ENCODE measurements around the gene CRX. TPM values are rescaled to one million over a fixed set of nuclear protein-coding genes. Genes with fewer than 3 reads are reported as not detected.
"Not testable (repeated sequence)": the region's sequence is repeated elsewhere in the genome, so short reads cannot be mapped to it uniquely, and the experiment has no call there.

Gene CRX
- total and polyA plus RNA-seq, 2 of the 4 experiments (the other 2 are of a cell fraction): not detected

DNA sequence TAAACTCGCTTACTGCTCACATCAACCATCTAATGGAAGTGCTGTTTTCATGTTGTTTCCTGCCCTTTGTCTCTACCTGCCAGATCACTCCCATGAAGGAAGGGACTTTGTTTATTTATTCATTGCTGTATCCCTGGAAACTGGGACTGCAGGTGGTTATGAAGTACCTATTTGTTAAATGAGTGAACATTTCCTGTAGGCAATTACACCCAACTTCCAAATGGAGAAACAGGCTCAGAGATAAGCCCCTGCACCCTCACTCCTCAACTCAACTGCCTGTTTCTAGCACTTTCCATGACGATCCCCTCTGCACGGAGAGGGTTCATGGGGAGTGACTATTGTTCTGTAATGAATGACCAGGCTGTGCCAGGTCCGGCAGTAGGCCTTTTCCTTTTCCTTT lies 45.2 kb upstream of the CRX start:
- dilution Hi-C loops (cut with HindIII; ENCODE audit: low sequenced_read_pairs, unreplicated experiment) (no loop called here), intact Hi-C loops (cut with micrococcal nuclease) (no loop called here), in situ Hi-C loops (cut with MboI; ENCODE audit: low sequenced_read_pairs) (no loop called here)
- H3K27ac ChIP-seq (ENCODE audit: insufficient read depth, low read length): no peak overlapping the region
- H3K56ac ChIP-seq (ENCODE audit: extremely low read depth, insufficient read depth, low read length): no peak overlapping the region
- peaks cover 11% of the 10 kb centered on the region for H3K9me1 ChIP-seq (ENCODE audit: insufficient read depth, low read length)
- BruUV-seq (replicated peaks): no TSS peak
- WGBS, 2 experiments (ENCODE audit: extremely low coverage in 2 of 2, insufficient read length in 1 of 2): no CpG with 5 or more reads among the region's 4 CpGs
- H3K9me3 ChIP-seq (ENCODE audit: control insufficient read depth, insufficient read depth, low read length): no peaks in the 10 kb centered on the region
- no peak overlapping the region for H2AK5ac ChIP-seq (ENCODE audit: low read depth, low read length)
- no peak overlapping the region for H4K91ac ChIP-seq (ENCODE audit: insufficient read depth, low read depth, low read length)
- H3K23ac ChIP-seq (ENCODE audit: low read depth, low read length): no peak overlapping the region
- no peak overlapping the region for H3K4me3 ChIP-seq (ENCODE audit: insufficient read depth, low read depth, low read length)
- peaks cover 22 to 36% of the 10 kb centered on the region in 2 experiments for H3K79me1 ChIP-seq (ENCODE audit: low read depth in 1 of 2, low read length in 2 of 2)
- peaks cover 12% of the 10 kb centered on the region for H3K36me3 ChIP-seq (ENCODE audit: control insufficient read depth, insufficient read depth, low read length)
- no peak overlapping the region for H2BK120ac ChIP-seq (ENCODE audit: low read depth, low read length)
- H4K20me1 ChIP-seq (ENCODE audit: insufficient read depth, low read length): peaks cover 21% of the 10 kb centered on the region; the same call in 1 of the 2 replicates
- no peak for TF ChIP-seq RCOR1 (IDR thresholded peaks at IDR 0.05; ENCODE audit: insufficient replicate concordance, low read length)
- H2AK9ac ChIP-seq (replicated peaks; ENCODE audit: low read depth, low read length, poor library complexity): no peak overlapping the region
- ATAC-seq (ENCODE audit: low read depth): no peak
- no peak overlapping the region for H3K4ac ChIP-seq (ENCODE audit: low read depth, low read length)
- peaks cover 2% of the 10 kb centered on the region; the same call in 1 of the 2 replicates for H3K4me1 ChIP-seq (ENCODE audit: control insufficient read depth, insufficient read depth, low read length)
- no peak overlapping the region for H3K18ac ChIP-seq (ENCODE audit: low read depth, low read length)
- CTCF ChIA-PET: interaction anchor here (1.4 kb wide), 1 partner anchor 11 kb away, joined by 4 read pairs; no protein-coding TSS in a partner anchor
- no peak overlapping the region for H4K8ac ChIP-seq (ENCODE audit: low read depth in 2 of 2, low read length in 2 of 2)
- DNase-seq: no peak
- no peak overlapping the region for H4K5ac ChIP-seq (ENCODE audit: low read depth, low read length)
- H3K4me2 ChIP-seq (ENCODE audit: low read depth, low read length): no peak overlapping the region
- H2BK5ac ChIP-seq (ENCODE audit: low read depth, low read length, poor library complexity, severe bottlenecking): no peak overlapping the region
- no peak overlapping the region for H3K9ac ChIP-seq (ENCODE audit: low read depth, low read length)
- H3K14ac ChIP-seq (replicated peaks; ENCODE audit: low read depth, low read length): no peak overlapping the region
- H3K27me3 ChIP-seq (ENCODE audit: control insufficient read depth, insufficient read depth, low read length): no peaks in the 10 kb centered on the region
- H2AFZ ChIP-seq (replicated peaks; ENCODE audit: low read length, poor library complexity): no peak overlapping the region
- no peak overlapping the region for H2BK15ac ChIP-seq (ENCODE audit: low read depth, low read length)
- H2BK20ac ChIP-seq (ENCODE audit: low read depth, low read length): no peak overlapping the region
- POLR2A ChIA-PET (ENCODE audit: unreplicated experiment): no interaction called here

DNA sequence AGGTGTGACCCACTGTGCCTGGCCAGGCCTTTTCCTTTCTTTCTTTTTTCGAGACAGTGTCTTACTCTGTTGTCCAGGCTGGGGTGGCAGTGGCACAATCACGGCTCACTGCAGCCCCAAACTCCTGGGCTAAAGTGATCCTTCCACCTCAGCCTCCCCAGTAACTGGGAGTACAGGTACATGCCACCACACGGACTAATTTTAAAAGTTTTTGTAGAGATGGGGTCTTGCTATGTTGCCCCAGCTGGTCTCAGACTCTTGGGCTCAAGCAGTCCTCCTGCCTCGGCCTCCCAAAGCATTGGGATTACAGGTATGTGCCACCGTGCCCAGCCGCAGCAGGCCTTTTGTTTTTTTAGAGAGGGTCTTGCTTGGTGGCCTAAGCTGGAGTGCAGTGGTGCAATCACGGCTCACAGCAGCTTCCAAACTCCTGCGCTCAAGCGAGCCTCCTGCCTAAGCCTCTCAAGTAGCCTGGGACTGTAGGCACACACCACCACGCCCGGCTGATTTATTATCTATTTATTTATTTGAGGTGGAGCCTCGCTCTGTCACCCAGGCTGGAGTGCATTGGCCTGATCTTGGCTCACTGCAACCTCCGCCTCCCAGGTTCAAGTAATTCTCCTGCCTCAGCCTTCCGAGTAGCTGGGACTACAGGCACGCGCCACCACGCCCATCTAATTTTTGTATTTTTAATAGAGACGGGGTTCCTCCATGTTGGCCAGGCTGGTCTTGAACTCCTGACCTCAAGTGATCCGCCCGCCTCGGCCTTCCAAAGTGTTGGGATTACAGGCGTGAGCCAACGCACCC lies 44.3 kb upstream of the CRX start:
- H2BK5ac ChIP-seq (ENCODE audit: low read depth, low read length, poor library complexity, severe bottlenecking); dilution Hi-C loops (cut with HindIII; ENCODE audit: low sequenced_read_pairs, unreplicated experiment); H3K23ac ChIP-seq (ENCODE audit: low read depth, low read length); H3K56ac ChIP-seq (ENCODE audit: extremely low read depth, insufficient read depth, low read length); H2BK20ac ChIP-seq (ENCODE audit: low read depth, low read length); ATAC-seq (ENCODE audit: low read depth); H3K9me3 ChIP-seq (ENCODE audit: control insufficient read depth, insufficient read depth, low read length); H2BK120ac ChIP-seq (ENCODE audit: low read depth, low read length); H4K5ac ChIP-seq (ENCODE audit: low read depth, low read length); H3K27me3 ChIP-seq (ENCODE audit: control insufficient read depth, insufficient read depth, low read length); DNase-seq; CTCF ChIA-PET; intact Hi-C loops (cut with micrococcal nuclease); H3K18ac ChIP-seq (ENCODE audit: low read depth, low read length); BruUV-seq (replicated peaks); H2BK15ac ChIP-seq (ENCODE audit: low read depth, low read length); in situ Hi-C loops (cut with MboI; ENCODE audit: low sequenced_read_pairs); H3K4me1 ChIP-seq (ENCODE audit: control insufficient read depth, insufficient read depth, low read length): not testable (repeated sequence)
- Histone ChIP-seq H3K4me2 (ENCODE audit: low read depth, low read length) (peak overlapping the region; percentile 81), H2AFZ (replicated peaks; ENCODE audit: low read length, poor library complexity) (peak overlapping the region; percentile 100), H3K4me3 (ENCODE audit: insufficient read depth, low read depth, low read length) (peak overlapping the region; percentile 90), H3K9ac (ENCODE audit: low read depth, low read length) (peak overlapping the region; percentile 97), H4K20me1 (ENCODE audit: insufficient read depth, low read length) (peaks cover 26% of the 10 kb centered on the region; the same call in 1 of the 2 replicates), H4K91ac (ENCODE audit: insufficient read depth, low read depth, low read length) (peak overlapping the region; percentile 98; the same call in 1 of the 2 replicates), H3K36me3 (ENCODE audit: control insufficient read depth, insufficient read depth, low read length) (peaks cover 17% of the 10 kb centered on the region), H3K9me1 (ENCODE audit: insufficient read depth, low read length) (peaks cover 14% of the 10 kb centered on the region), H2AK5ac (ENCODE audit: low read depth, low read length) (peak overlapping the region; percentile 69), H3K79me1 (ENCODE audit: low read depth in 1 of 2, low read length in 2 of 2) (peaks cover 23 to 42% of the 10 kb centered on the region in 2 experiments), H3K27ac (ENCODE audit: insufficient read depth, low read length) (peak overlapping the region; percentile 99), H2AK9ac (replicated peaks; ENCODE audit: low read depth, low read length, poor library complexity) (peak overlapping the region; percentile 83), H3K4ac (ENCODE audit: low read depth, low read length) (peak overlapping the region; percentile 92), H4K8ac (ENCODE audit: low read depth in 2 of 2, low read length in 2 of 2) (peak overlapping the region; percentile 79 to 98; a peak in 3 of 4 replicates), H3K14ac (replicated peaks; ENCODE audit: low read depth, low read length) (peak overlapping the region; percentile 92)
- POLR2A ChIA-PET (ENCODE audit: unreplicated experiment): interaction anchor here (0.7 kb wide), 1 partner anchor 9 kb away, joined by 5 read pairs; no protein-coding TSS in a partner anchor
- WGBS, 2 experiments (ENCODE audit: extremely low coverage in 2 of 2, insufficient read length in 1 of 2): 100% methylated on average over 1 of the region's 23 CpGs; no CpG with 5 or more reads in 1 of the 2 experiments
